HFF-Myc (cell line): ENCODE measurements around the gene CNGA2.

Source experiments
- DNase-seq: peaks from one replicate; pipeline ENCODE4 v3.0.0-alpha.2; 2011; ENCODE audit warnings: low read depth; ENCODE audit errors: extremely low read depth
- H3K4me3 ChIP-seq: replicated peaks from 2 replicates; pipeline ENCODE4 v1.5.1; 2011; ENCODE audit warnings: low read depth, mild to moderate bottlenecking, control low read depth, low read length
- TF ChIP-seq, protein P1 (sequence below): IDR thresholded peaks from 2 replicates; pipeline ENCODE4 v1.5.1; 2012; ENCODE audit warnings: mild to moderate bottlenecking, low read depth, low read length, control low read depth; ENCODE audit errors: missing control alignments

The CNGA2 gene

DNA sequence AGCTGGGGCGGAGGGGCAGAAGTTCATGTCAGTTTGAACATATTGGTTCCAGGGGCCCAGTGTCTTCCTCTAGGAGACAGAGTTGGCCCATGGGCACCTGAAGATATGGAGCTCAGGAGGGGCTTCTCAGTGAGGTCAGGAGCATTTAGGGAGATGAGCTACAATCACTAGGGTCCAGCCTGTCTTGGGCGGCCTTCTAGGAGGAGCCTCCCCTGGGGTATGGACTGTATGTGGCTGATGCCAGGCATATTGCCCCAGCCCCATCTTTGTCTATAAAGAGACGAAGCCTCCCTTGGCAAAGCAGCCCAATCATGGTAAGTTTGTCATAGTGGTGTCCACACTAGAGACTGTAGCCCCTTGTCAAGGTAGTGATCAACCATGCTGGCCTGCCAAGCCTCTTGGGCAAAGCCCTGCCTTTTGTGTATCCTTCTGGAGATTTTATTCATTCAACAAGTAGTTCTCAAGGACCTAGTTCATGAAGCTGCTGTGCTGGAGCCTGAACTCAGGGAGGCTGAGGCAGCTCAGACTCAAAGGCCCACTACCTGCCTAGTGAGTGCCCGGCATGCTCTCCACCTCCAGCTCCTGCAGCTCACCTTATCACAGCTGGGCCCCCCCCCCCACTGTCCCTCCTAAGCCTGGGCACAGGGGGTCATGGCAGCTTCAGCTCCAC, 5.4 kb upstream of the CNGA2 start:
- TF ChIP-seq, protein P1, sequence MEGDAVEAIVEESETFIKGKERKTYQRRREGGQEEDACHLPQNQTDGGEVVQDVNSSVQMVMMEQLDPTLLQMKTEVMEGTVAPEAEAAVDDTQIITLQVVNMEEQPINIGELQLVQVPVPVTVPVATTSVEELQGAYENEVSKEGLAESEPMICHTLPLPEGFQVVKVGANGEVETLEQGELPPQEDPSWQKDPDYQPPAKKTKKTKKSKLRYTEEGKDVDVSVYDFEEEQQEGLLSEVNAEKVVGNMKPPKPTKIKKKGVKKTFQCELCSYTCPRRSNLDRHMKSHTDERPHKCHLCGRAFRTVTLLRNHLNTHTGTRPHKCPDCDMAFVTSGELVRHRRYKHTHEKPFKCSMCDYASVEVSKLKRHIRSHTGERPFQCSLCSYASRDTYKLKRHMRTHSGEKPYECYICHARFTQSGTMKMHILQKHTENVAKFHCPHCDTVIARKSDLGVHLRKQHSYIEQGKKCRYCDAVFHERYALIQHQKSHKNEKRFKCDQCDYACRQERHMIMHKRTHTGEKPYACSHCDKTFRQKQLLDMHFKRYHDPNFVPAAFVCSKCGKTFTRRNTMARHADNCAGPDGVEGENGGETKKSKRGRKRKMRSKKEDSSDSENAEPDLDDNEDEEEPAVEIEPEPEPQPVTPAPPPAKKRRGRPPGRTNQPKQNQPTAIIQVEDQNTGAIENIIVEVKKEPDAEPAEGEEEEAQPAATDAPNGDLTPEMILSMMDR: no peak
- no peak overlapping the region for H3K4me3 ChIP-seq
- DNase-seq: no peak

DNA sequence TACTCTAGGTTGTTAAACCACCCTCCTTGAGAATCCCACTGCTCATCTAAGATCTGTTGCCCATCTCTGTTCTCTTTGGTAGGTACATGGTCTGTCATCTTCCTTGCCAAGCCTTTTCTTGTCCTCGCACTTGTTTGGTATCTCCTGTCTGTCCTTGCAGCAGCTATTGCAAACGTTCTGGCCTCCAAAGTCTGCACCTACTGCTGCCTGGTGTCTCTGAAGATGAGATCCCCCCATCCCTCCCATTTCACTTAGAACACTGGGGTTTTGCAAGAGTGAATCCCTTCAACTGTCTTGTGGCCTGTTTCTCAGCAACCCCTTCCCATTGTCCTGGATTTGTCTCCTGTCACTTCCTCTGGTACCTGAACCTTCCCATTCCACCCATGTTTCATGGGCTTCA, 673 bp downstream of the CNGA2 start:
- no peak for DNase-seq
- H3K4me3 ChIP-seq: no peak overlapping the region
- TF ChIP-seq, protein P1: no peak

DNA sequence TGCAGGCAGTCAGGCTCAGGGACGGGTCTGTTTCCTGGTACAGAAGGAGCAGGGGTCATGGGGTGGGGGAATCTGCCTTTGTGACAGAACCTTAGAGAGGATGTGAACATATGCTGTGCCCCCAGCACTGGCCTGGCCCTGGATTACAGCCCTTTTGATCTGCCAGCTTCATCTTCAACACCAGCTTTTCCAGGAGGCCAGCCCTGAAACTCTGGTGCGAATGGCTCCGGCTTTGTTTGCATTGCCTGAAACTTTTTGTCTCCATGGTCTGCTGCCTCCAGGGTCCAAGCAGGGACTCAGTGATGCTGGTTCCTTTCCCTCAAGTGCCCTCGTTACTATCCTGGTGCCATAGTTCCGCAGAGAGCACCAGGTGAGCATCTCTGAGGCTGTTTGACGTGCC, 2.1 kb downstream of the CNGA2 start:
- TF ChIP-seq, protein P1: no peak
- H3K4me3 ChIP-seq: no peak overlapping the region
- DNase-seq: no peak

DNA sequence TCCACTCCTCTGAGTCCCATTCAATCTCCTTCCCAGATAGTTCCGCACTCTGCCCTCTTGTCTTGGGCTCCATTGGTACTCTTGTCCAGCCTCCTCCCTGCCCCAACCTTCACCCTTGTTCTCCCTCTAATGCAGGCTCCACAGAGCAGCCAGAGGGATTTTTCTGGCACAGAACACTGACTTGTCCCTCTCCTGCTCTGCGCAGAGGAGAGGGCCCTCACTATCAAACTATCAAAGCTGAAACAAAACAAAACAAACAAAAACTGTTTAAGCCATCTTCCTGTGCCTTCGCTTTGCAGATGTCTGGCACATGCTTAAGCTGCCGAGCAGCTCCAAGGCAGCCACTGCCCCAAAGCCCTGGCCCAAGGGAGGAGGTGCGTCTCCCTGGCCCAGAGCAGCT, 2.9 kb downstream of the CNGA2 start:
- TF ChIP-seq, protein P1: no peak
- no peak for DNase-seq
- H3K4me3 ChIP-seq: no peak overlapping the region

DNA sequence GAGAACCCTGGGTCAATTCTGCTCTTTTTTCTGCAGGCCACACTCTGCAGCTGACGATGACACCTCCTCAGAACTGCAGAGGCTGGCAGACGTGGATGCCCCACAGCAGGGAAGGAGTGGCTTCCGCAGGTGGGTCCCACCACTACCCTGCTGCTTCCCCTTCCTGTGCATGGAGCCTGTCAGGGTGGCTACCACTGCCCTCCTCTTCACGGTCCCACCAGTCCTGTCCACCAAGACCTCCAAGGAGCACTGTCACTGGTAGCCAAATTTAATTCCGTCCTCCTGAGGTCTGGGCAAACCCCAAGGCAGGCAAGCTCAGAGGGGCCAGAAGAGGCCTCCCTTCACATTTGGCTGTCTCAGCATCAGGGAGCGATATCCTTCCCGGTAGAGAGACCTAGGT, 4.2 kb downstream of the CNGA2 start:
- TF ChIP-seq, protein P1: no peak
- no peak overlapping the region for H3K4me3 ChIP-seq
- DNase-seq: no peak

DNA sequence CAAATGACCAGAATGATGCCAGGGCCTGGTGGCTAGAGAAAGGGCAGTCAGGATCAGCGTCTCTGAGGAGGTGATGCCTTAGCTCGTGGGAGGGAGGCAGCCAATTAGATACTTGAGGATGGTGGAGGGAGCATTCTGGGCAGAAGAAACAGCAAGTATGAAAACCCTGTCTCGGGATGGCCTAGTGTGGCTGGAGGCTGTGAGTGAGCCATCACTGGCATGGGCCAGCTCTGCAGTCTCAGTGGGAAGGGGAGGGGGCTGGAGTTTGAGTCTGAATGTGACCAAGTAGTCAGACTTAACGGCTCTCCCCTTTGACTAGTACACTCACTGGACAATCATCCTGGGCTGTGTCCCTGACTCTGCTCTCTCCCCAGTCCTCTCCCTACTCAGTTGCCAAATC, 7.1 kb downstream of the CNGA2 start:
- no peak overlapping the region for H3K4me3 ChIP-seq
- no peak for DNase-seq
- TF ChIP-seq, protein P1: no peak

DNA sequence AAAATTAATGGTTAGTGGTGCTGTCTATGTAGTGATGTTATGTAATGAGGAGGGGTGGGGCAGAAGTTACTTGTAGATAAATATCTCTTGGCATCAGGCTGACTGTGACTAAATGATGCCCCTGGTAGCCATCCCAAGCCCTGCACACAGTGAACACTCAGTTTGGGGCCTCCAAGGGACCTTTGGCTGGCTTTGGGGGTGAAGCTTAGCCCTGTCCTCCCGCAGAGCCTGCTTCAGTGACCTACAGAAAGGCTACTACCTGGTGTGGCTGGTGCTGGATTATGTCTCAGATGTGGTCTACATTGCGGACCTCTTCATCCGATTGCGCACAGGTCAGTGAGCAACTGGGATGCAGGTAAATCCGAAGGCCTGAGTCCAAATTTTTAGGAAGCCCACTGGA, 7.8 kb downstream of the CNGA2 start:
- no peak overlapping the region for H3K4me3 ChIP-seq
- DNase-seq: no peak
- TF ChIP-seq, protein P1: no peak
